Activated CD8-positive, alpha-beta memory T cell treated with anti-CD3 and anti-CD28 coated beads for 24 hours (primary cell): ENCODE results near the gene IGSF22.

Experiments
- DNase-seq: peaks from one replicate; pipeline ENCODE4 v3.0.0-alpha.2; 2020

IGSF22 gene

GRCh38 chr11:18726040-18726439, at the start of gene IGSF22:
Gene IGSF22 (minus strand): TSS chr11:18726188. CDS start chr11:18724236, 1,952 bp downstream.
- no peak for DNase-seq

GRCh38 chr11:18774801-18775200, 48.8 kb upstream of the IGSF22 start:
- DNase-seq = no peak

- DNase-seq = no peak
Measured at GRCh38 chr11:18773681-18774080, 47.7 kb upstream of the IGSF22 start.

GRCh38 chr11:18773104-18773503, 47.1 kb upstream of the IGSF22 start:
- no peak for DNase-seq

- no peak for DNase-seq
Measured at GRCh38 chr11:18772211-18772610, 46.2 kb upstream of the IGSF22 start.

GRCh38 chr11:18771266-18772035, 45.5 kb upstream of the IGSF22 start:
- no peak for DNase-seq

- no peak for DNase-seq
Measured at GRCh38 chr11:18770479-18771125, 44.6 kb upstream of the IGSF22 start.

GRCh38 chr11:18769802-18770456, 43.9 kb upstream of the IGSF22 start:
- no peak for DNase-seq

GRCh38 chr11:18768978-18769377, 43.0 kb upstream of the IGSF22 start:
- no peak for DNase-seq

GRCh38 chr11:18768472-18768901, 42.5 kb upstream of the IGSF22 start:
- DNase-seq = no peak

- no peak for DNase-seq
Measured at GRCh38 chr11:18766015-18766414, 40.0 kb upstream of the IGSF22 start.

- DNase-seq = no peak
Measured at GRCh38 chr11:18765554-18765953, 39.6 kb upstream of the IGSF22 start.

- DNase-seq = no peak
Measured at GRCh38 chr11:18761741-18762140, 35.8 kb upstream of the IGSF22 start.

- DNase-seq = no peak
Measured at GRCh38 chr11:18761144-18761543, 35.2 kb upstream of the IGSF22 start.

- DNase-seq = no peak
Measured at GRCh38 chr11:18757811-18758210, 31.8 kb upstream of the IGSF22 start.

- DNase-seq = no peak
Measured at GRCh38 chr11:18756889-18757288, 30.9 kb upstream of the IGSF22 start.

GRCh38 chr11:18754308-18754707, 28.3 kb upstream of the IGSF22 start:
- no peak for DNase-seq

GRCh38 chr11:18752502-18752901, 26.5 kb upstream of the IGSF22 start:
- no peak for DNase-seq

GRCh38 chr11:18750944-18751343, 25.0 kb upstream of the IGSF22 start:
- DNase-seq = no peak

- no peak for DNase-seq
Measured at GRCh38 chr11:18749681-18750319, 23.8 kb upstream of the IGSF22 start.

GRCh38 chr11:18748766-18749365, 22.9 kb upstream of the IGSF22 start:
- no peak for DNase-seq

- no peak for DNase-seq
Measured at GRCh38 chr11:18745251-18745650, 19.3 kb upstream of the IGSF22 start.

GRCh38 chr11:18743900-18744514, 18.0 kb upstream of the IGSF22 start:
- no peak for DNase-seq
